Measurements from ENCODE around the gene PEMT. TPM values are rescaled to one million over a fixed set of nuclear protein-coding genes. Genes with fewer than 3 reads are reported as not detected.

The PEMT gene
- total and polyA plus RNA-seq, 2 of the 8 experiments (the other 6 are each of a cell fraction or from before 2014, with no cell fraction given): 42.0 to 118 TPM

DNA sequence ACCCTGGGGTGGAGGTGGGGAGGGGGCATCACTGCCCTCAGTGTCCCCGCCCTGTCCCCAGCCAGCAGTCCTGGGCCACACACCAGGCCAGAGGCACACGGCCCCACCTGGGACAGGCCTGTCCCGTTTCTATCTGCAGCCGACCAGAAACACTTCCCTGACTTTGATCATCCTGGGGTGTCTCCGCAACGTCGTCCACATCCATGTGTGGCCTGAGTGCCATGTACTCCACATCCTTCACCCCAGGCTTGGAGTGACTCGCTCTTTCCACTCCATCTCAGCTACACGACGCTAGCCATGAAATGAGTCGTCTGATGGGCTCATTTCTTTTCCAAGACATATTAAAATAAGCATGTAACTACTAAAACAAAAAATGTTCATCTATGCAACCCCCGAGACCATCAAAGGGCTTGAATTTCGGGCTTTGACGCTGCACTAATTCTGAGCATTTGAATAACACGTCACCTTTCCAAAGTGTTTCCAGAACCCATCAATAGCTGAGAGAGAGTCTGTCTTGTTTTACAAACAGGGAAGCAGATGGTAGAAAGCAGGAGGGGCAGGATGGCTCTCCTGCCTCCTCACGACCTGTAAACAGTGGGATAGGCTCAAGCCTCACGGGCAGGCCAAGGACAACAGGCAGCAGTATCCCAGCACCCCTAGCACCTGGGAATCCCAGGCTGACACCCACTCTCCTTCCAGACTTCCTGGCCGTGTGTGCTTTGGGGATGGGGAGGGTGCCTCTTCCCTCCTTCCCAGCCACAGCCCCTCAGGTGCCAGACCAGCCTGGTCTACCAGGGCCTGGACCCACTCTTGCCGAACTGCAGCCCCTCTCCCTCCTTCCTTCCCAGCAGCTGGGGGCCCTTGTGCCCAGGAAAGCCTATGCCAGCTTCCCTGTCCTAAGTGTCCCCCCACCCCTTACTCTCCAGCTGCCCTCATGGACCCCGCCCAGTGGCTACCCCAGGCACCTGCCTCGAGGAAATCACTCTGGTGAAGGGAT is 75.3 kb downstream of the PEMT start (continued):
- TF ChIP-seq HDAC2 (IDR thresholded peaks at IDR 0.05; ENCODE audit: borderline replicate concordance in 1 of 2, low read depth in 2 of 2, low read length in 2 of 2): no peak
- TF ChIP-seq RAD21 (IDR thresholded peaks at IDR 0.05 in 1 of 2, conservative IDR thresholded peaks at IDR 0.05 in 1 of 2; ENCODE audit: low read depth in 2 of 2, low read length in 2 of 2): no peak
- TF ChIP-seq CREB1 (IDR thresholded peaks at IDR 0.05): no peak
- no peak for TF ChIP-seq EGR1 (IDR thresholded peaks at IDR 0.05; ENCODE audit: borderline replicate concordance, low read depth, low read length)
- TF ChIP-seq, protein P1, sequence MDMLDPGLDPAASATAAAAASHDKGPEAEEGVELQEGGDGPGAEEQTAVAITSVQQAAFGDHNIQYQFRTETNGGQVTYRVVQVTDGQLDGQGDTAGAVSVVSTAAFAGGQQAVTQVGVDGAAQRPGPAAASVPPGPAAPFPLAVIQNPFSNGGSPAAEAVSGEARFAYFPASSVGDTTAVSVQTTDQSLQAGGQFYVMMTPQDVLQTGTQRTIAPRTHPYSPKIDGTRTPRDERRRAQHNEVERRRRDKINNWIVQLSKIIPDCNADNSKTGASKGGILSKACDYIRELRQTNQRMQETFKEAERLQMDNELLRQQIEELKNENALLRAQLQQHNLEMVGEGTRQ (IDR thresholded peaks at IDR 0.05; ENCODE audit: low read length): no peak
- TF ChIP-seq, protein P2, sequence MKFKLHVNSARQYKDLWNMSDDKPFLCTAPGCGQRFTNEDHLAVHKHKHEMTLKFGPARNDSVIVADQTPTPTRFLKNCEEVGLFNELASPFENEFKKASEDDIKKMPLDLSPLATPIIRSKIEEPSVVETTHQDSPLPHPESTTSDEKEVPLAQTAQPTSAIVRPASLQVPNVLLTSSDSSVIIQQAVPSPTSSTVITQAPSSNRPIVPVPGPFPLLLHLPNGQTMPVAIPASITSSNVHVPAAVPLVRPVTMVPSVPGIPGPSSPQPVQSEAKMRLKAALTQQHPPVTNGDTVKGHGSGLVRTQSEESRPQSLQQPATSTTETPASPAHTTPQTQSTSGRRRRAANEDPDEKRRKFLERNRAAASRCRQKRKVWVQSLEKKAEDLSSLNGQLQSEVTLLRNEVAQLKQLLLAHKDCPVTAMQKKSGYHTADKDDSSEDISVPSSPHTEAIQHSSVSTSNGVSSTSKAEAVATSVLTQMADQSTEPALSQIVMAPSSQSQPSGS (IDR thresholded peaks at IDR 0.05; ENCODE audit: low read length): no peak
- no peak for TF ChIP-seq RBBP5 (IDR thresholded peaks at IDR 0.05; ENCODE audit: borderline replicate concordance, low read depth, low read length)
- no peak for TF ChIP-seq SUZ12 (IDR thresholded peaks at IDR 0.05; ENCODE audit: low read length)
- no peak for TF ChIP-seq RFX5 (IDR thresholded peaks at IDR 0.05; ENCODE audit: borderline replicate concordance, low read depth, low read length)
- TF ChIP-seq EP300 (IDR thresholded peaks at IDR 0.05; ENCODE audit: borderline replicate concordance in 1 of 2, low read depth in 2 of 2, low read length in 2 of 2): no peak

All from H1 (cell line).